CD4-positive, alpha-beta T cell (primary cell): ENCODE data around the gene PABPN1. TPM values are rescaled to one million over a fixed set of nuclear protein-coding genes. Genes with fewer than 3 reads are reported as not detected.

Experiments used
- ATAC-seq: fragments of 200-7000 bp; cut with Tn5 transposase; one replicate; pipeline ENCODE4 v1.10.0; 2022; ENCODE audit warnings: mild to moderate bottlenecking; ENCODE audit not compliant: poor library complexity
- CTCF ChIA-PET: fragments of 350-600 bp; sonication (Branson Sonifier 250); formaldehyde crosslinking; loops from one replicate; lab custom pipeline; 2021; ENCODE audit warnings: antibody characterized with exemption, inconsistent platforms; lab: Charles Lee
- POLR2A ChIA-PET: fragments of 350-600 bp; sonication (Branson Sonifier 250); formaldehyde crosslinking; loops from one replicate; lab custom pipeline; 2021; ENCODE audit warnings: antibody characterized with exemption, inconsistent platforms; lab: Charles Lee
- DNase-seq, 14 experiments: peaks; one replicate each; pipeline ENCODE4 v3.0.0-alpha.2; 2013 to 2020; ENCODE audit warnings: mixed read lengths in 2 of 14
- H3K27ac ChIP-seq, 2 donors: one replicate each; pipeline versions ENCODE4 v1.5.1 to v1.7.0; 2013; ENCODE audit warnings: low read length in 2 of 2, low read depth in 1 of 2, mild to moderate bottlenecking in 1 of 2
- H3K27me3 ChIP-seq, 2 experiments: 1 replicate in 1 of 2; 2 replicates in 1 of 2; pipeline versions ENCODE4 v1.6.1 to v1.7.0; 2013; ENCODE audit warnings: low read length in 2 of 2, control low read depth in 1 of 2, mild to moderate bottlenecking in 1 of 2, moderate library complexity in 1 of 2; ENCODE audit not compliant: insufficient read depth in 2 of 2, control insufficient read depth in 1 of 2
- H3K36me3 ChIP-seq: one replicate; pipeline ENCODE4 v1.6.1; 2013; ENCODE audit warnings: low read length, control low read depth; ENCODE audit not compliant: insufficient read depth
- H3K4me1 ChIP-seq: one replicate; pipeline ENCODE4 v1.6.1; 2013; ENCODE audit warnings: low read length, control low read depth; ENCODE audit not compliant: insufficient read depth
- H3K4me3 ChIP-seq: one replicate; pipeline ENCODE4 v1.5.1; 2013; ENCODE audit warnings: mild to moderate bottlenecking, low read length, moderate library complexity
- H3K9me3 ChIP-seq, 2 experiments: 1 replicate in 1 of 2; 2 replicates in 1 of 2; pipeline versions ENCODE4 v1.6.1 to v1.7.0; 2013; ENCODE audit warnings: low read length in 2 of 2, mild to moderate bottlenecking in 2 of 2, control low read depth in 1 of 2, moderate library complexity in 1 of 2; ENCODE audit not compliant: control insufficient read depth in 1 of 2, insufficient read depth in 1 of 2
- H3K27ac Mint-ChIP-seq: one replicate; pipeline ENCODE4 v1.8.0; 2020; ENCODE audit warnings: mixed read lengths
- H3K27me3 Mint-ChIP-seq: one replicate; pipeline ENCODE4 v1.8.0; 2021; ENCODE audit warnings: mixed read lengths
- H3K36me3 Mint-ChIP-seq: one replicate; pipeline ENCODE4 v1.8.0; 2021; ENCODE audit warnings: low read depth, mixed read lengths
- H3K4me1 Mint-ChIP-seq: one replicate; pipeline ENCODE4 v1.8.0; 2021; ENCODE audit warnings: low read depth, mixed read lengths
- H3K4me3 Mint-ChIP-seq: one replicate; pipeline ENCODE4 v1.8.0; 2020; ENCODE audit warnings: mild to moderate bottlenecking, mixed read lengths
- H3K9me3 Mint-ChIP-seq: one replicate; pipeline ENCODE4 v1.8.0; 2020; ENCODE audit warnings: mixed read lengths
- CTCF ChIP-seq: fragments of 200-600 bp; IDR thresholded peaks from one replicate; pipeline ENCODE4 v1.8.0; 2022; ENCODE audit warnings: antibody characterized with exemption, mild to moderate bottlenecking
- intact Hi-C, 2 experiments: fragments of 100-400 bp; cut with DNase I in 1 of 2; cut with micrococcal nuclease in 1 of 2; formaldehyde crosslinking; loops; one replicate each; pipeline versions ENCODE4 v1.15.1 to v1.9.0; 2023 to 2025; cut with DNase I, micrococcal nuclease
- total RNA-seq, 174 experiments: library from RNA in 2 of 174; stranded (reverse) in 2 of 174; gene quantifications; one replicate each; pipeline ENCODE4 v1.2.3 and lab custom pipeline; 2021 to 2026

PABPN1 gene
- total RNA-seq, 2 experiments from 2014 or later = 188 to 195 TPM

DNA sequence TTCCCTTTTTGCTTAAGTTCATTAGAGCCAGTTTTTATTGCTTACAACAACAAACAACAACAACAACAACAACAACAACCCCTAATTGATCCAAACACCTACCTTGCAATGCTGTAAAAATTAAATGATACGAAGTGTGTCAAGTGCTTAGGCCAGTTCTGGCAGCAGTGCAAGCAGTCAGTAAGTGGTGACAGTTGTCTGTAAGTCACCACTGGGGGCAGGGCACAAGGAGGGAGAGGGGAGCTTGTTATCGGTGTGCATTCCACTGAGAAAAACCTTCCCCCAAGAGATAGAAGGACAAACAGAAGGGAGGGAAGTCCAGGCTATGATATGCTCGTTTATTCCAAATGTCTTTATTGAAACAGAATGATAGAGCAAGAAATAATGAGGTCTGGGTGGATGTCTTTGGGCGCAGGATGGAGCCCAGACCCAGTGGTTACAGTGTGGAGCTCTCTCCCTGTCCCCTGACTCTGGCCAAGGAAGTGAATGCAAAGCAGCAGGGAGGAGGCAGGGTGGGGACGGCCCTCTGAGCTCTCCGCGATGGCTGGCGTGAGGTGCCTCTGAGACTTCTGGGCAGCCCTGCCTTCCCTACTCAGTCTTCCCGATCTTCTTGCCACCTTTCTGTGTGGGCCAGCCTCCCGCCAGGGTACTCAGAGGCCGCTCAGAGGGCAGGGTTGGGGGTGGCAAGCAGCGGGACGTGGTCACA, 24.9 kb downstream of the PABPN1 start:
- TF ChIP-seq CTCF = no peak
- no peaks in the 10 kb centered on the region for H3K36me3 ChIP-seq
- H3K9me3 ChIP-seq = no peaks in the 10 kb centered on the region
- no peak for DNase-seq
- H3K4me1 ChIP-seq = no peaks in the 10 kb centered on the region
- no peak for ATAC-seq
- Mint-ChIP-seq H3K27ac (no peak overlapping the region), H3K4me3 (peak overlapping the region; percentile 44), H3K9me3 (no peaks in the 10 kb centered on the region), H3K4me1 (no peaks in the 10 kb centered on the region), H3K36me3 (peaks cover 7% of the 10 kb centered on the region), H3K27me3 (peaks cover 21% of the 10 kb centered on the region)
- ChIA-PET CTCF (no interaction called here), POLR2A (interaction anchor here (1.4 kb wide), 1 partner anchor 25 kb away, joined by 4 read pairs; the partner anchor contains the start of gene PABPN1)
- H3K27me3 ChIP-seq = peaks cover 0 to 7% of the 10 kb centered on the region in 2 experiments
- no peak overlapping the region for H3K4me3 ChIP-seq
- intact Hi-C loops = no loop called here
- H3K27ac ChIP-seq = no peak overlapping the region

- ATAC-seq = no peak
- H3K36me3 ChIP-seq = no peaks in the 10 kb centered on the region
- H3K27me3 ChIP-seq = peaks cover 0 to 7% of the 10 kb centered on the region in 2 experiments
- peaks cover 25% of the 10 kb centered on the region for H3K27me3 Mint-ChIP-seq
- ChIA-PET CTCF (no interaction called here), POLR2A (no interaction called here)
- H3K4me1 Mint-ChIP-seq = no peaks in the 10 kb centered on the region
- H3K36me3 Mint-ChIP-seq = peaks cover 7% of the 10 kb centered on the region
- no peak for DNase-seq
- intact Hi-C loops = no loop called here
- H3K4me3 Mint-ChIP-seq = no peak overlapping the region
- no peak overlapping the region for H3K27ac ChIP-seq
- H3K9me3 Mint-ChIP-seq = no peaks in the 10 kb centered on the region
- peaks cover 0 to 1% of the 10 kb centered on the region in 2 experiments for H3K9me3 ChIP-seq
- peaks cover 4% of the 10 kb centered on the region for H3K4me1 ChIP-seq
- no peak for TF ChIP-seq CTCF
- no peak overlapping the region for H3K27ac Mint-ChIP-seq
- no peak overlapping the region for H3K4me3 ChIP-seq
These were observed 25.6 kb downstream of the PABPN1 start for GRCh38 chr14:23346693-23347405.

GRCh38 chr14:23347406-23348296, 26.4 kb downstream of the PABPN1 start:
- H3K9me3 ChIP-seq = peaks cover 0 to 3% of the 10 kb centered on the region in 2 experiments
- ChIA-PET CTCF (no interaction called here), POLR2A (no interaction called here)
- peaks cover 0 to 7% of the 10 kb centered on the region in 2 experiments for H3K27me3 ChIP-seq
- Mint-ChIP-seq H3K4me3 (no peak overlapping the region), H3K27me3 (peaks cover 17% of the 10 kb centered on the region), H3K9me3 (no peaks in the 10 kb centered on the region), H3K4me1 (no peaks in the 10 kb centered on the region), H3K36me3 (peaks cover 7% of the 10 kb centered on the region), H3K27ac (no peak overlapping the region)
- no peak for TF ChIP-seq CTCF
- intact Hi-C loops = no loop called here
- H3K4me3 ChIP-seq = no peak overlapping the region
- ATAC-seq (no peak), DNase-seq (no peak)
- peaks cover 11% of the 10 kb centered on the region for H3K4me1 ChIP-seq
- no peaks in the 10 kb centered on the region for H3K36me3 ChIP-seq
- no peak overlapping the region for H3K27ac ChIP-seq
